Lung (tissue), 12 donors: Measurements from ENCODE around the gene RASL11A. TPM values are rescaled to one million over a fixed set of nuclear protein-coding genes. Genes with fewer than 3 reads are reported as not detected.
"Not testable (repeated sequence)": the region's sequence is repeated elsewhere in the genome, so short reads cannot be mapped to it uniquely, and the experiment has no call there.

Experiments
- ATAC-seq: fragments of 200-7000 bp; cut with Tn5 transposase; one replicate; pipeline ENCODE4 v1.9.1; 2020; ENCODE audit warnings: moderate number of reproducible peaks; ENCODE audit not compliant: insufficient read depth, low FRiP score
- DNase-seq, 3 donors: peaks; one replicate each; pipeline ENCODE4 v3.0.0-alpha.2; 2013 to 2017
- H3K27ac ChIP-seq, 2 donors: one replicate each; pipeline ENCODE4 v1.5.1; 2013; ENCODE audit warnings: mild to moderate bottlenecking in 2 of 2, moderate library complexity in 2 of 2, control low read depth in 1 of 2, inconsistent platforms in 1 of 2, low read depth in 1 of 2, low read length in 1 of 2
- H3K27me3 ChIP-seq, 3 donors: one replicate each; pipeline ENCODE4 v1.5.1; 2013; ENCODE audit warnings: low read length in 2 of 3; ENCODE audit not compliant: control insufficient read depth in 3 of 3, insufficient read depth in 3 of 3
- H3K36me3 ChIP-seq, 4 donors: one replicate each; pipeline ENCODE4 v1.5.1; 2013; ENCODE audit warnings: low read length in 4 of 4, mild to moderate bottlenecking in 1 of 4, moderate library complexity in 1 of 4; ENCODE audit not compliant: control insufficient read depth in 4 of 4, insufficient read depth in 4 of 4
- H3K4me1 ChIP-seq, 5 donors: one replicate each; pipeline ENCODE4 v1.5.1; 2013; ENCODE audit warnings: low read length in 5 of 5, mild to moderate bottlenecking in 2 of 5, moderate library complexity in 1 of 5; ENCODE audit not compliant: control insufficient read depth in 5 of 5, insufficient read depth in 5 of 5
- H3K4me3 ChIP-seq: one replicate; pipeline ENCODE4 v1.5.1; 2013; ENCODE audit warnings: mild to moderate bottlenecking, control low read depth, moderate library complexity
- H3K9ac ChIP-seq, 2 donors: one replicate each; pipeline ENCODE4 v1.5.1; 2013; ENCODE audit warnings: low read length in 2 of 2, control low read depth in 1 of 2; ENCODE audit not compliant: insufficient read depth in 1 of 2
- H3K9me3 ChIP-seq, 4 donors: one replicate each; pipeline ENCODE4 v1.5.1; 2013; ENCODE audit warnings: low read length in 3 of 4, mild to moderate bottlenecking in 1 of 4, moderate library complexity in 1 of 4; ENCODE audit not compliant: control insufficient read depth in 4 of 4, insufficient read depth in 3 of 4
- CTCF ChIP-seq: IDR thresholded peaks from 2 replicates; pipeline ENCODE4 v1.5.1; 2012; ENCODE audit warnings: mild to moderate bottlenecking; ENCODE audit errors: control extremely low read depth, extremely low read depth
- WGBS, 2 donors: extraction: QIAGEN DNeasy Blood & Tissue Kit; methylation state at CpG; one replicate each; pipeline ENCODE4 v1.1.7; 2013; 5-methylcytosine and 5-hydroxymethylcytosine counted together
- polyA plus RNA-seq, 2 donors: library from polyadenylated mRNA; stranded (reverse); fragments of 200-250 nt; gene quantifications; one replicate each; pipeline ENCODE4 v1.2.1, GENCODE V29; 2013
- total RNA-seq, 2 donors: library from RNA; depleted of rRNA in 1 of 2; stranded (reverse); fragments of >200 nt in 1 of 2; gene quantifications; one replicate each; pipeline ENCODE4 v1.2.1, GENCODE V29; 2014 to 2021
- donor health status: control.
- donor health status: control.
- donor health status: Bipolar disorder and iron deficiency.
- donor health status: healthy.
- donor health status: DM: yes; HTN: yes; CAD: no.

Gene RASL11A
- total and polyA plus RNA-seq, 4 donors: 12.1 to 31.5 (median 15.2) TPM

GRCh38 chr13:27298849-27299248 lies 28.2 kb downstream of the RASL11A start:
- ATAC-seq: no peak

GRCh38 chr13:27300406-27300805 lies 29.8 kb downstream of the RASL11A start:
- not testable (repeated sequence) for H3K36me3 ChIP-seq, H3K4me1 ChIP-seq, H3K9ac ChIP-seq, H3K9me3 ChIP-seq, ATAC-seq, H3K27me3 ChIP-seq, H3K27ac ChIP-seq, H3K4me3 ChIP-seq, DNase-seq
- 90 to 91% methylated on average over 7 of the region's 7 CpGs for WGBS, 2 donors

More at GRCh38 chr13:27298849-27299248, 28.2 kb downstream of the RASL11A start:
- Histone ChIP-seq H3K36me3 (no peaks in the 10 kb centered on the region), H3K4me3 (no peak overlapping the region), H3K9ac (no peak overlapping the region), H3K27me3 (no peaks in the 10 kb centered on the region), H3K9me3 (no peaks in the 10 kb centered on the region), H3K4me1 (peaks cover 0 to 1% (median 0%) of the 10 kb centered on the region in 5 donors), H3K27ac (no peak overlapping the region)
- no peak for TF ChIP-seq CTCF
- WGBS, 2 donors: 49 to 70% methylated on average over 5 of the region's 5 CpGs
- no peak for DNase-seq

- DNase-seq (no peak), ATAC-seq (no peak)
- H3K9me3 ChIP-seq: no peaks in the 10 kb centered on the region
- TF ChIP-seq CTCF: no peak
- no peak overlapping the region for H3K9ac ChIP-seq
- H3K36me3 ChIP-seq: no peaks in the 10 kb centered on the region
- no peak overlapping the region for H3K4me3 ChIP-seq
- H3K4me1 ChIP-seq: peaks cover 0 to 1% (median 0%) of the 10 kb centered on the region in 5 donors
- H3K27me3 ChIP-seq: no peaks in the 10 kb centered on the region
- WGBS, 2 donors: 84 to 91% methylated on average over 6 of the region's 6 CpGs
- H3K27ac ChIP-seq: no peak overlapping the region
These were observed 30.4 kb downstream of the RASL11A start for GRCh38 chr13:27300941-27301586.

- no peak for TF ChIP-seq CTCF
- 36 to 37% methylated on average over 4 of the region's 4 CpGs for WGBS, 2 donors
- Histone ChIP-seq H3K4me1 (peaks cover 0 to 1% (median 0%) of the 10 kb centered on the region in 5 donors), H3K27ac (no peak overlapping the region), H3K36me3 (no peaks in the 10 kb centered on the region), H3K9ac (no peak overlapping the region), H3K27me3 (no peaks in the 10 kb centered on the region), H3K4me3 (no peak overlapping the region), H3K9me3 (no peaks in the 10 kb centered on the region)
- ATAC-seq (no peak), DNase-seq (peak in 1 of 3 donors; percentile 6)
These were observed 32.1 kb downstream of the RASL11A start for GRCh38 chr13:27302643-27303262.
